Fibroblast of villous mesenchyme (primary cell): ENCODE measurements around the gene NRG2. TPM values are rescaled to one million over a fixed set of nuclear protein-coding genes. Genes with fewer than 3 reads are reported as not detected.

Source experiments
- DNase-seq: peaks from one replicate; pipeline ENCODE4 v3.0.0-alpha.2; 2010; ENCODE audit warnings: low read depth
- H3K4me3 ChIP-seq: 2 replicates; pipeline ENCODE4 v1.5.1; 2011; ENCODE audit warnings: low read depth, mild to moderate bottlenecking, low read length
- total RNA-seq: library from RNA; depleted of rRNA; stranded (reverse); fragments of >200 nt; gene quantifications from 2 replicates; pipeline ENCODE4 v1.2.3, GENCODE V29; 2012
- TF ChIP-seq, protein P1 (sequence below): IDR thresholded peaks from 2 replicates; pipeline ENCODE4 v1.5.1; 2012; ENCODE audit warnings: low read depth, mild to moderate bottlenecking, low read length; ENCODE audit not compliant: insufficient read depth

The NRG2 gene
- total RNA-seq, 1 donor = under 0.01 TPM

- no peak overlapping the region for H3K4me3 ChIP-seq
- TF ChIP-seq, protein P1, sequence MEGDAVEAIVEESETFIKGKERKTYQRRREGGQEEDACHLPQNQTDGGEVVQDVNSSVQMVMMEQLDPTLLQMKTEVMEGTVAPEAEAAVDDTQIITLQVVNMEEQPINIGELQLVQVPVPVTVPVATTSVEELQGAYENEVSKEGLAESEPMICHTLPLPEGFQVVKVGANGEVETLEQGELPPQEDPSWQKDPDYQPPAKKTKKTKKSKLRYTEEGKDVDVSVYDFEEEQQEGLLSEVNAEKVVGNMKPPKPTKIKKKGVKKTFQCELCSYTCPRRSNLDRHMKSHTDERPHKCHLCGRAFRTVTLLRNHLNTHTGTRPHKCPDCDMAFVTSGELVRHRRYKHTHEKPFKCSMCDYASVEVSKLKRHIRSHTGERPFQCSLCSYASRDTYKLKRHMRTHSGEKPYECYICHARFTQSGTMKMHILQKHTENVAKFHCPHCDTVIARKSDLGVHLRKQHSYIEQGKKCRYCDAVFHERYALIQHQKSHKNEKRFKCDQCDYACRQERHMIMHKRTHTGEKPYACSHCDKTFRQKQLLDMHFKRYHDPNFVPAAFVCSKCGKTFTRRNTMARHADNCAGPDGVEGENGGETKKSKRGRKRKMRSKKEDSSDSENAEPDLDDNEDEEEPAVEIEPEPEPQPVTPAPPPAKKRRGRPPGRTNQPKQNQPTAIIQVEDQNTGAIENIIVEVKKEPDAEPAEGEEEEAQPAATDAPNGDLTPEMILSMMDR = no peak
- no peak for DNase-seq
Measured at GRCh38 chr5:139969318-139969717, 73.8 kb downstream of the NRG2 start.

DNA sequence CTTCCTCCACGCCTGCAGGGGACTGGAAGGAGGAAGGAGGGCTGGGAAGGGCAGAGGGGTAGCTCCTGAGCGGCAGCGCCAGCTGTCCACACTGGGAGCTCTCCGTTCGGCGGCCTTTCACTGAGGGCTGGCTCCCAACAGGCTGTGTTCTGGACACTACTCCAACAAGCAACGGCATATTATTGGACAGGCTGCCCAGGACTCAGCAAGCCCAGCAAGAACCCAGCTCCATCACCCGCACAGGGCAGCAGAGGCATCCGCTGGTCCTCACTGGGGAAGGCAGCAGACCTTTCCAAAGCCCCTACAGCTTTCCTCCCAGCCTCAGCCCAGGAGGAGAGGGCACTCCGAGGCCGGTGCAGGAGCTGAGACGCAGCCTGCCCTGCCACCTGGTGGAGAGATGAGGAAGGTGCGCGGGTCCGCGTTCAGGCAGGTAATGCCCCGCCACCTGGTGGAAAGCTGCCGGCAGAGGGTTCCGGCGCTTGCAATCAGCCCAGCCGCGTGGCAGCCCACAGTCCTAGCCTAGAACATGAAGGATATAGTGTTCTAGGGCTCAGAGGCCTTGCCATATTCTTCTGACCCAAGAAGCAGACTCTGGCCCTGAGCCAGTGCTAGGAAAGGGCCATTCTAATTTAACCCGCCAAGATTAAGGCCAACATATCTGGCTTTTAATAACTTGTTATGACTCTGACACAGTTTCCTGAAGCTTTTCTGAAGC, 74.4 kb downstream of the NRG2 start:
- peak; percentile 64 for DNase-seq
- H3K4me3 ChIP-seq = no peak overlapping the region
- TF ChIP-seq, protein P1 = peak; percentile 99

DNA sequence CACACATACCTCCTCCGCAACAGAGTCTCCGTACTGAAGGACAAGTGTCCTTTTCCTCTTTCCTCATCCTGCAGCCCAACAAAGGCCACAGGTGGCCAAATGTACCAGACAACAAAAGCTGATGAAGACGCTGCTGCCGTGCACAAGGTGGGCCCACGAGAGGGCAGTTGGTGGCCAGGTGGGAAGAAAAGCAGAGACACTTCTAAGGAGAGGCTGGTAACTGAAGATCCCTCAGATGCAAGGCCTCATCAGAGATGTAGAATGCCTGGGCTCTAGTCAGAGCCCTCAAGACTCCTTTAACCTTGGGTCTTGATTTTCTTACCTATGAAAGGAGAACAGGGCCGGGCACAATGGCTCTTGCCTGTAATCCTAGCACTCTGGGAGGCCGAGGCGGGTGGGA, 75.7 kb downstream of the NRG2 start:
- TF ChIP-seq, protein P1 = no peak
- DNase-seq = no peak

DNA sequence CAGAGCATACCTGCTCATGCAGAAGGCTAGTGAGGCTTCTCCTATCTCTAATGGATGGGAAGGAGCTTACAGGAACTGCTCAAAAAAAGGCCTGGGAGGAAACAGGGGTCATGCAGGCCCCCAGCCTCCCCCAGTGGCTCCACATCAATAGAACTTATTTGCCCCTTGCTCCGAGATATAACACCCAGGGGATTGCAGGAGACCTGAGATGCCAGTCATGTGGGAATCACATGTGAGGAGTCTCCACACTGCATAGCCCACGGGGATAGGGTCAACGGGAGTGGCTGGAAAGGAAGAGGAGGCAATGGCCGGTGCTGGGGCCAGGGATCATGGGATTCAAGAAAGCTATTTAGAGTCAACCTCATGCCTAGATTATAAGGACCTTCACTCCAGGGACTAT, 76.2 kb downstream of the NRG2 start:
- TF ChIP-seq, protein P1 = no peak
- H3K4me3 ChIP-seq = no peak overlapping the region
- DNase-seq = no peak

More for the DNA sequence above, 75.7 kb downstream of the NRG2 start:
- H3K4me3 ChIP-seq = no peak overlapping the region

DNA sequence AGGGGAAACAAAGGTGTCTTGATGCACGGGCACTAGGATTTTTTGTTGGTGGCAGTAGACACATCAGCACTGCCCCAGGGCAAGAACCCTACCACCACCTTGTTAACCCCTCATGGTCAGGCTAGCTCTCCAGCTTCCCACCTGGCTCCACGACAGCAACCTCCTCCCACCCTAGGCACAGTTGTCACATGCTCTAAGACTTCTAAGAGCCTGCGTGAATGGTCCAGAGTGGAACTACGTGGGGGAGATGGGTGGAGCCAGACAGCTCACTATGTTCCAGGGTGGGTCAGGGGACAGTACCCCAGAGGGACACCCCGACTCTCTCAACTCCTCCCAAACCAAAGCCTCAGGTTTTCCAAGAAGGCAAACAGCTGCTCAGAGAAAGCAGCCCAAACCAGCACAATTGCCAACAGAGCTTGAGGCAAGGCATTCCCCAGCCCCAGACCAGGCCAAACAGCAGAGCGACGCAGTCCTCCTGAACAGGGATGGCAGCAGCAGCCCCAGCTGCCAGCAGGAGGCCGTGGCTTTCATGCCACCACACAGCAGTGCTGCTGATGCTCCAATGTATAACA, 78.0 kb downstream of the NRG2 start:
- TF ChIP-seq, protein P1 = no peak
- no peak for DNase-seq

GRCh38 chr5:139964266-139964993, 78.7 kb downstream of the NRG2 start:
- DNase-seq = no peak
- H3K4me3 ChIP-seq = no peak overlapping the region
- TF ChIP-seq, protein P1 = no peak

More for the DNA sequence above, 78.0 kb downstream of the NRG2 start:
- no peak overlapping the region for H3K4me3 ChIP-seq
